Fibroblast of pulmonary artery (primary cell): ENCODE results near the gene SPZ1.
"Not testable (repeated sequence)": the region's sequence is repeated elsewhere in the genome, so short reads cannot be mapped to it uniquely, and the experiment has no call there.

Experiments
- DNase-seq: peaks from one replicate; pipeline ENCODE4 v3.0.0-alpha.2; 2010; ENCODE audit warnings: low read depth
- H3K4me3 ChIP-seq: replicated peaks from 2 replicates; pipeline ENCODE4 v1.5.1; 2011; ENCODE audit warnings: low read depth, mild to moderate bottlenecking, control low read depth, low read length, moderate library complexity
- CTCF ChIP-seq: IDR thresholded peaks from 2 replicates; pipeline ENCODE4 v1.5.1; 2011; ENCODE audit warnings: mild to moderate bottlenecking, control low read depth, low read length, inconsistent platforms; ENCODE audit errors: missing control alignments

SPZ1 gene

GRCh38 chr5:80319702-80320101 is at the start of gene SPZ1:
Gene SPZ1 (plus strand): TSS chr5:80320002. CDS start chr5:80320216, 214 bp downstream.
- TF ChIP-seq CTCF, result no peak
- no peak for DNase-seq
- no peak within 1 kb of the TSS for H3K4me3 ChIP-seq

- H3K4me3 ChIP-seq, DNase-seq: not testable (repeated sequence)
Observed at GRCh38 chr5:80270543-80270942, 49.3 kb upstream of the SPZ1 start.

GRCh38 chr5:80275347-80275746 is 44.5 kb upstream of the SPZ1 start:
- DNase-seq, result peak; percentile 48
- no peak overlapping the region for H3K4me3 ChIP-seq
- peak; percentile 56 for TF ChIP-seq CTCF

- TF ChIP-seq CTCF, result no peak
- DNase-seq, result no peak
- H3K4me3 ChIP-seq, result no peak overlapping the region
Observed at GRCh38 chr5:80276186-80276585, 43.6 kb upstream of the SPZ1 start.

- DNase-seq, result no peak
- TF ChIP-seq CTCF, result no peak
- H3K4me3 ChIP-seq, result no peak overlapping the region
Observed at GRCh38 chr5:80277191-80277590, 42.6 kb upstream of the SPZ1 start.

- no peak for DNase-seq
- no peak overlapping the region for H3K4me3 ChIP-seq
- no peak for TF ChIP-seq CTCF
Observed at GRCh38 chr5:80282054-80282453, 37.7 kb upstream of the SPZ1 start.

GRCh38 chr5:80283360-80283759 is 36.4 kb upstream of the SPZ1 start:
- DNase-seq, result no peak
- TF ChIP-seq CTCF, result no peak
- H3K4me3 ChIP-seq, result no peak overlapping the region

- DNase-seq, result no peak
- no peak overlapping the region for H3K4me3 ChIP-seq
- TF ChIP-seq CTCF, result no peak
Observed at GRCh38 chr5:80284720-80285119, 35.1 kb upstream of the SPZ1 start.
